HEK293 (cell line): ENCODE measurements around the gene DHRS11.

Source experiments
- CTCF ChIA-PET: fragments of 350-600 bp; formaldehyde crosslinking; extraction: SDS; loops from one replicate; lab custom pipeline; 2021; ENCODE audit warnings: antibody characterized with exemption; lab: Yijun Ruan, JAX
- POLR2A ChIA-PET: fragments of 300-600 bp; formaldehyde crosslinking; extraction: SDS; loops from one replicate; lab custom pipeline; 2020; ENCODE audit warnings: antibody characterized with exemption, inconsistent platforms; lab: Yijun Ruan, JAX
- H3K27ac ChIP-seq: fragments of 200-500 bp; sonication (Bioruptor generic); 2 replicates; pipeline ENCODE4 v1.5.1; 2014; ENCODE audit warnings: low read depth, low read length, control low read depth, inconsistent platforms; ENCODE audit errors: extremely low read depth
- H3K36me3 ChIP-seq, 2 experiments: fragments of 200-500 bp in 1 of 2; sonication (Bioruptor generic) in 1 of 2; 1 replicate in 1 of 2; 2 replicates in 1 of 2; pipeline ENCODE4 v1.5.1; 2014 to 2017; ENCODE audit warnings: inconsistent platforms in 2 of 2, low read length in 2 of 2; ENCODE audit not compliant: control insufficient read depth in 2 of 2, insufficient read depth in 1 of 2
- H3K4me1 ChIP-seq: fragments of 200-500 bp; sonication (Bioruptor generic); 2 replicates; pipeline ENCODE4 v1.5.1; 2014; ENCODE audit warnings: mild to moderate bottlenecking, low read length, inconsistent platforms; ENCODE audit not compliant: control insufficient read depth, insufficient read depth
- H3K4me3 ChIP-seq: 2 replicates; pipeline ENCODE4 v1.5.1; 2011; ENCODE audit warnings: low read depth, mild to moderate bottlenecking, control low read depth, low read length, moderate library complexity
- H3K9me3 ChIP-seq: fragments of 200-500 bp; sonication (Bioruptor generic); 2 replicates; pipeline ENCODE4 v1.5.1; 2014; ENCODE audit warnings: low read depth, low read length, inconsistent platforms; ENCODE audit not compliant: control insufficient read depth, insufficient read depth
- SP3 ChIP-seq: fragments of 450-650 bp; formaldehyde crosslinking; IDR thresholded peaks from 2 replicates; pipeline ENCODE4 v1.5.1; 2016; ENCODE audit warnings: missing biosample characterization, missing genetic modification characterization
- ZNF174 ChIP-seq: fragments of 450-650 bp; formaldehyde crosslinking; IDR thresholded peaks from 2 replicates; pipeline ENCODE4 v1.5.0; 2017; ENCODE audit warnings: missing biosample characterization, mild to moderate bottlenecking, missing genetic modification characterization
- ZNF521 ChIP-seq: fragments of 450-650 bp; formaldehyde crosslinking; IDR thresholded peaks from 2 replicates; pipeline ENCODE4 v1.5.1; 2017; ENCODE audit warnings: missing biosample characterization, mild to moderate bottlenecking, missing genetic modification characterization
- ZNF549 ChIP-seq: fragments of 450-650 bp; IDR thresholded peaks from 2 replicates; pipeline ENCODE4 v1.5.1; 2018; ENCODE audit warnings: missing biosample characterization, missing genetic modification characterization, mild to moderate bottlenecking, inconsistent platforms, moderate library complexity
- ZNF707 ChIP-seq: fragments of 450-650 bp; formaldehyde crosslinking; IDR thresholded peaks from 2 replicates; pipeline ENCODE4 v1.5.1; 2016; ENCODE audit warnings: missing biosample characterization, missing genetic modification characterization
- TF ChIP-seq, protein P1 (sequence below): fragments of 450-650 bp; formaldehyde crosslinking; IDR thresholded peaks from 2 replicates; pipeline ENCODE4 v1.5.1; 2016; ENCODE audit warnings: missing biosample characterization, missing genetic modification characterization
- TF ChIP-seq, protein P2 (sequence below): fragments of 450-650 bp; formaldehyde crosslinking; IDR thresholded peaks from 2 replicates; pipeline ENCODE4 v1.5.1; 2016; ENCODE audit warnings: missing biosample characterization, missing genetic modification characterization
- TF ChIP-seq, protein P3 (sequence below): fragments of 450-650 bp; formaldehyde crosslinking; IDR thresholded peaks from 2 replicates; pipeline ENCODE4 v1.5.1; 2016; ENCODE audit warnings: missing biosample characterization, missing genetic modification characterization
- TF ChIP-seq, protein P4 (sequence below): fragments of 450-650 bp; formaldehyde crosslinking; IDR thresholded peaks from 2 replicates; pipeline ENCODE4 v1.5.1; 2016; ENCODE audit warnings: missing biosample characterization, missing genetic modification characterization
- TF ChIP-seq, protein P5 (sequence below): fragments of 450-650 bp; formaldehyde crosslinking; IDR thresholded peaks from 2 replicates; pipeline ENCODE4 v1.5.1; 2017; ENCODE audit warnings: missing biosample characterization, missing genetic modification characterization

The DHRS11 gene

DNA sequence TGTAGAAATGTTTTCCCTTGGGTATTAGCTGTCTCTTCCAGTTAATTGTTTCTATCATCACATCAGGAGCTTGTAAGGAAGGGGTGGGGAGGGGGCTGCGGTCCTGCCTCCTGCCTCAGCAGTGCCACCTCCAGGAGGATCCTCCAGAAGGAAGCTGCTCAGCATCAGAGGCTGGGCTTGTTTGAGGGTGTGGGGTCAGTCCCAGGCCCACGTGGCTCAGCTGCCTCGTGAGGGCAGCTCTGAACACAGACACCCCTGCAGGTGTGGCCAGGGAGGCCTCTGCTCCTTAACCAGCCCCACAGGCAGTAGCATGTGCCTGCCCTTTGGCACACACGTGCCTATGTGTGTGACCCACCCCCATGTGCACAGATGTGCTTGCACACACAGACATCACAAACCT, 56.0 kb downstream of the DHRS11 start:
- CTCF ChIA-PET = interaction anchor here (0.6 to 1.5 kb wide), 9 partner anchors 8 to 948 kb away, joined by 3 to 5 read pairs (median 4); no protein-coding TSS in a partner anchor
- H3K4me3 ChIP-seq = no peak overlapping the region
- TF ChIP-seq ZNF521 (tag by site-specific recombination) = no peak
- no peak for TF ChIP-seq ZNF707
- TF ChIP-seq, protein P1, sequence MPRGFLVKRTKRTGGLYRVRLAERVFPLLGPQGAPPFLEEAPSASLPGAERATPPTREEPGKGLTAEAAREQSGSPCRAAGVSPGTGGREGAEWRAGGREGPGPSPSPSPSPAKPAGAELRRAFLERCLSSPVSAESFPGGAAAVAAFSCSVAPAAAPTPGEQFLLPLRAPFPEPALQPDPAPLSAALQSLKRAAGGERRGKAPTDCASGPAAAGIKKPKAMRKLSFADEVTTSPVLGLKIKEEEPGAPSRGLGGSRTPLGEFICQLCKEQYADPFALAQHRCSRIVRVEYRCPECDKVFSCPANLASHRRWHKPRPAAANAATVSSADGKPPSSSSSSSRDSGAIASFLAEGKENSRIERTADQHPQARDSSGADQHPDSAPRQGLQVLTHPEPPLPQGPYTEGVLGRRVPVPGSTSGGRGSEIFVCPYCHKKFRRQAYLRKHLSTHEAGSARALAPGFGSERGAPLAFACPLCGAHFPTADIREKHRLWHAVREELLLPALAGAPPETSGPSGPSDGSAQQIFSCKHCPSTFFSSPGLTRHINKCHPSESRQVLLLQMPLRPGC (tag by site-specific recombination) = no peak
- no peak for TF ChIP-seq SP3 (tag by site-specific recombination)
- TF ChIP-seq, protein P2, sequence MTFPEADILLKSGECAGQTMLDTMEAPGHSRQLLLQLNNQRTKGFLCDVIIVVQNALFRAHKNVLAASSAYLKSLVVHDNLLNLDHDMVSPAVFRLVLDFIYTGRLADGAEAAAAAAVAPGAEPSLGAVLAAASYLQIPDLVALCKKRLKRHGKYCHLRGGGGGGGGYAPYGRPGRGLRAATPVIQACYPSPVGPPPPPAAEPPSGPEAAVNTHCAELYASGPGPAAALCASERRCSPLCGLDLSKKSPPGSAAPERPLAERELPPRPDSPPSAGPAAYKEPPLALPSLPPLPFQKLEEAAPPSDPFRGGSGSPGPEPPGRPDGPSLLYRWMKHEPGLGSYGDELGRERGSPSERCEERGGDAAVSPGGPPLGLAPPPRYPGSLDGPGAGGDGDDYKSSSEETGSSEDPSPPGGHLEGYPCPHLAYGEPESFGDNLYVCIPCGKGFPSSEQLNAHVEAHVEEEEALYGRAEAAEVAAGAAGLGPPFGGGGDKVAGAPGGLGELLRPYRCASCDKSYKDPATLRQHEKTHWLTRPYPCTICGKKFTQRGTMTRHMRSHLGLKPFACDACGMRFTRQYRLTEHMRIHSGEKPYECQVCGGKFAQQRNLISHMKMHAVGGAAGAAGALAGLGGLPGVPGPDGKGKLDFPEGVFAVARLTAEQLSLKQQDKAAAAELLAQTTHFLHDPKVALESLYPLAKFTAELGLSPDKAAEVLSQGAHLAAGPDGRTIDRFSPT = no peak
- TF ChIP-seq, protein P3, sequence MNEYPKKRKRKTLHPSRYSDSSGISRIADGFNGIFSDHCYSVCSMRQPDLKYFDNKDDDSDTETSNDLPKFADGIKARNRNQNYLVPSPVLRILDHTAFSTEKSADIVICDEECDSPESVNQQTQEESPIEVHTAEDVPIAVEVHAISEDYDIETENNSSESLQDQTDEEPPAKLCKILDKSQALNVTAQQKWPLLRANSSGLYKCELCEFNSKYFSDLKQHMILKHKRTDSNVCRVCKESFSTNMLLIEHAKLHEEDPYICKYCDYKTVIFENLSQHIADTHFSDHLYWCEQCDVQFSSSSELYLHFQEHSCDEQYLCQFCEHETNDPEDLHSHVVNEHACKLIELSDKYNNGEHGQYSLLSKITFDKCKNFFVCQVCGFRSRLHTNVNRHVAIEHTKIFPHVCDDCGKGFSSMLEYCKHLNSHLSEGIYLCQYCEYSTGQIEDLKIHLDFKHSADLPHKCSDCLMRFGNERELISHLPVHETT = no peak
- TF ChIP-seq ZNF549 (tag by site-specific recombination) = no peak
- TF ChIP-seq, protein P4, sequence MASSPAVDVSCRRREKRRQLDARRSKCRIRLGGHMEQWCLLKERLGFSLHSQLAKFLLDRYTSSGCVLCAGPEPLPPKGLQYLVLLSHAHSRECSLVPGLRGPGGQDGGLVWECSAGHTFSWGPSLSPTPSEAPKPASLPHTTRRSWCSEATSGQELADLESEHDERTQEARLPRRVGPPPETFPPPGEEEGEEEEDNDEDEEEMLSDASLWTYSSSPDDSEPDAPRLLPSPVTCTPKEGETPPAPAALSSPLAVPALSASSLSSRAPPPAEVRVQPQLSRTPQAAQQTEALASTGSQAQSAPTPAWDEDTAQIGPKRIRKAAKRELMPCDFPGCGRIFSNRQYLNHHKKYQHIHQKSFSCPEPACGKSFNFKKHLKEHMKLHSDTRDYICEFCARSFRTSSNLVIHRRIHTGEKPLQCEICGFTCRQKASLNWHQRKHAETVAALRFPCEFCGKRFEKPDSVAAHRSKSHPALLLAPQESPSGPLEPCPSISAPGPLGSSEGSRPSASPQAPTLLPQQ (tag by site-specific recombination) = no peak
- TF ChIP-seq, all 188 proteins: peak for 0
- Histone ChIP-seq H3K9me3 (no peaks in the 10 kb centered on the region), H3K36me3 (no peaks in the 10 kb centered on the region), H3K27ac (no peak overlapping the region), H3K4me1 (no peaks in the 10 kb centered on the region)
- POLR2A ChIA-PET = interaction anchor here (0.9 kb wide), 1 partner anchor 47 kb away, joined by 3 read pairs; the partner anchor contains the start of gene MRM1

DNA sequence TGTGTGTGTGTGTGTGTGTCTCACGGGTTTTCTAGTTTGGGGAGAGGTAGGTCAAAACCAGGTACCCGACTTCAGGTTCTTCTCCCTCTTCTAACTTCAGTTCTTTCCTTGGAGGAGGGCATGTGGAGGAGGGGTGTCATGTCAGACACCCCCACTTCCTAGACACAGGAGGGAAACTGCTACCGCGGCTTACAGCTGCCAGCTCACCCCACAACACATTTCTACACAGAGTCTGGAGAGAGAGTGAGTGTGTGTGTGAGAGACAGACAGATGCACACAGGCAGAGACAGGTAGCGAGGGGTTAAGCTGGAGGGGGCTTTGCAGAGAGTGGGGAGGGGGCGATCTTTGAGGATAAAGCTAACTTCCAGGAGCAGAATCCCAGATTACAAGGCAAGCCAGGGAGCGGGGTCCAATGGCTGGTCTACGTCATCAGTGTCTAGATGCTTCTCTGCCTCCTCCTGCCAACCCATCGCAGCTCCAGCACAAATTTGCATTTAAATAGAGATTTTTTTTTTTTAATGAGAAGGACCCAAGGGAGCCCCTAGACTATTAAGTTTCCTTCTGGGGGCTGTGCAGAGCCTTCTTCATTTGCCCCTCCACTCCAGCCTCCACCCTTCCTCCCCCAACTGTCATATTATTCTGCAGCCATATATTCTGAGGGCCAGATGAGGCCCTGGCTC, 58.6 kb downstream of the DHRS11 start:
- Histone ChIP-seq H3K4me1 (no peaks in the 10 kb centered on the region), H3K36me3 (no peaks in the 10 kb centered on the region), H3K9me3 (no peaks in the 10 kb centered on the region), H3K4me3 (no peak overlapping the region)
- TF ChIP-seq, protein P5, sequence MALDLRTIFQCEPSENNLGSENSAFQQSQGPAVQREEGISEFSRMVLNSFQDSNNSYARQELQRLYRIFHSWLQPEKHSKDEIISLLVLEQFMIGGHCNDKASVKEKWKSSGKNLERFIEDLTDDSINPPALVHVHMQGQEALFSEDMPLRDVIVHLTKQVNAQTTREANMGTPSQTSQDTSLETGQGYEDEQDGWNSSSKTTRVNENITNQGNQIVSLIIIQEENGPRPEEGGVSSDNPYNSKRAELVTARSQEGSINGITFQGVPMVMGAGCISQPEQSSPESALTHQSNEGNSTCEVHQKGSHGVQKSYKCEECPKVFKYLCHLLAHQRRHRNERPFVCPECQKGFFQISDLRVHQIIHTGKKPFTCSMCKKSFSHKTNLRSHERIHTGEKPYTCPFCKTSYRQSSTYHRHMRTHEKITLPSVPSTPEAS (tag by site-specific recombination) = 0 out of 2 replicates have a peak, but pooled peaks have one; percentile 41
- no peak for TF ChIP-seq ZNF174
- TF ChIP-seq, all 188 proteins: peak for 1
- POLR2A ChIA-PET = interaction anchor here (1.3 kb wide), 1 partner anchor 286 kb away, joined by 3 read pairs; no protein-coding TSS in a partner anchor
- H3K27ac ChIP-seq = no peak overlapping the region
- CTCF ChIA-PET = interaction anchor here (0.5 to 1.6 kb wide), 4 partner anchors 8 to 285 kb away, joined by 3 to 5 read pairs (median 4); no protein-coding TSS in a partner anchor
